ENCODE results near the gene PPP4R2. TPM values are rescaled to one million over a fixed set of nuclear protein-coding genes. Genes with fewer than 3 reads are reported as not detected.
"Not testable (repeated sequence)": the region's sequence is repeated elsewhere in the genome, so short reads cannot be mapped to it uniquely, and the experiment has no call there.

The PPP4R2 gene
- polyA plus RNA-seq, 1 donor = 59.0 TPM

GRCh38 chr3:73024836-73025235 lies 28.2 kb downstream of the PPP4R2 start:
- no peak for DNase-seq (ENCODE audit: low read depth)

DNA sequence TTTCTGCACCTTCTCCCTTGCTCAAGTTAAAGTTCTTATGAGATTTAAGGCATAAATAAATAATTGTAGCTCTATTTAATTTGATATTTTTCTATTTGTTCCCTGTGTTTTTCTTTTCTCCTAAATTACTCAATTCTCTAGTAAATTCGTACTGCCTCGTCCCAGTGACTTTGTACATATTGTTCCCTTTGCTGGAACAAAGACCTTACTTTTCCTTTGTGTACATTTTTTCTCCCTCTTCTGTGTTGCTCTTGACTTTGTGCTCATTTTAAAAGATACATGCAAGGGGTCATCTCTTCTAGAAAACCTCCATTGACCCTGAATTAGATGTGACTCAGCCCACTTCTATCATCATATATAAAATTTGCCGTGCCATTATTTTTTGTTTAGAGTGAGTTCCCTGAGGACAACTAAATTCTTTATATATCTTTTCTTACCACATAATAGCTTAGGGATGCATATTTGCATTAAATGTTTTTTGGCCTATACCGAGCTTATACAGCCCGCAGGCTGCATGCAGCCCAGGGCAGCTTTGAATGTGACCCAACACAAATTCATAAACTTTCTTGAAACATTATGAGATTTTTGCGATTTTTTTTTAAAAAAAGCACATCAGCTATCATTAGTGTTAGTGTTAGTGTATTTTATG lies 29.6 kb downstream of the PPP4R2 start:
- no peak for DNase-seq (ENCODE audit: low read depth)

DNA sequence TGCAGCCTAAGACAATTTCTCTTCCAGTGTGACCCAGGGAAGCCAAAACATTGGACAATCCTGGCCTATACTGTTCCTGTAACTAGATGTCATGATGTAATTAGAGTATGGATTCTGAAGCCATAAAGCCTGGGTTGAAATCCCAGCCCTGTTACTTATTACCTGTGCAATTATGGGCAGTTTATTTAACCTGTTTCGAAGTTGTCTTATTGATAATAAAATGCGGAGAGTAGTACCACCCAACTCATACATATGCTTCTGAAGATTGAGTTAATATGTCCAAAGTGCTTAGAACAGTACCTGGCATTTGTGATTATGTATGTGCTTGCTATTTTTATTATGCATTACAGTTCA lies 30.1 kb downstream of the PPP4R2 start:
- DNase-seq (ENCODE audit: low read depth) = no peak

DNA sequence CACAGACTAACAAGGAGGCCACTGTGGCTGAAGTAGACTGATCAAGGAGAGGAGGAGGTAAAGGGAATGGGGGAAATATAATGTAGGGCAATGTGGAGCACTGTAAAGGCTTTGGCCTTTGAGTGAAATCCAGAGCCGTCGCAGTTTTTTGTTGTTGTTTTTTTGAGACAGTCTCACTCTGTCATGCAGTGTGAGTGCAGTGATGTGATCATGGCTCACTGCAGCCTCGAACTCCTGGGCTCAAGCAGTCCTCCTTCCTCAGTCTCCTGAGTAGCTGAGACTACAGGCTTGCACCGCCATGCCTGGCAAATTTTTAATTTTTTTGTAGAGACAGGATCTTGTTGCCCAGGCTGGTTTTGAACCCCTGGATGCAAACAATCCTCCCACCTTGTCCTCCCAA lies 32.2 kb downstream of the PPP4R2 start:
- no peak for DNase-seq (ENCODE audit: low read depth)

DNA sequence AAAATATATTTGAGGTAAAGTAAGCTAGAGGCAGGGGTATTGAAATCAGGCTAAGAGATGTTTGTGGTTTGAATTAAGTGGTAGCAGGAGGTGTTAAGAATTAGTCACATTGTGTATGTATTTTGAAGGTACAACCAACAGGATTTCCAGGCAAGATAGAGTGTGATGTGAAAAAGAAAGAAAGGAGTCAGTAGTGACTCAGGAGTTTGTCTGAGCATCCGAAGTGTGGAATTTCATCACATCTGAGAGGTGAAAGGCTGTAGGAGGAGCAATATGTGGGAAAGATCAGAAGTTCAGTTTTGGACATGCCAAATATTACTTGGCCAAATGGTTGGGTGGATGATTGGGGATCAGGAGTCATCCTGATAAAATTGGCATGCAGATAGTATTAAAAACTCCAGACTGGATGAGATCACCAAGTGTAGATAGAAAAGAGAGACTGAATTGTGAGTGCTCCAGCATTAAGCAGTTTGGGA lies 32.7 kb downstream of the PPP4R2 start:
- DNase-seq (ENCODE audit: low read depth) = peak; percentile 4

DNA sequence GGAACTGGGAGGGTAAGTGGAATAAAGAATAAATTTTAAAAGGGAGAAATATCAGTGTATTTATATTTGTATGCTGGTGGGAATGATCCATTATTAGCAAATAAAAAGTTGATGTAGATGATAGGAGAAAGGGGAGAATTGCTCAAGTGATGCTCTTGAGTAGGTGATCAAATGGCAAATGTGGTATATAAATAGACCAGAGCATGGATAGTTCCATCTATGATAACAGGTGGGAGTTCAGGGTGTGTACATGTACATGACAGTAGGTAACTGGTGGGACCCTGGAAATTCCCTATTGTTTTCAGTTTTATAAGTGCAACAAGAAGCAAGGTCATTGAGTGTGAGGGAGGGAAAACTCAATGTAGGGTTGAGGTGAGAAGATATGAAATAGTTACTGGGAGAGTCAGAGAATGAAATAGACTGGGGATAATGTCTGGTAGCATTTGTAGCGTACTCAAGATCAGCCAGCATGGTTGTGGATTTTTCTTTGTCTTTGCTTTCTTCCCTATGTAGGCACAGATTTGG lies 33.5 kb downstream of the PPP4R2 start:
- no peak for DNase-seq (ENCODE audit: low read depth)

DNA sequence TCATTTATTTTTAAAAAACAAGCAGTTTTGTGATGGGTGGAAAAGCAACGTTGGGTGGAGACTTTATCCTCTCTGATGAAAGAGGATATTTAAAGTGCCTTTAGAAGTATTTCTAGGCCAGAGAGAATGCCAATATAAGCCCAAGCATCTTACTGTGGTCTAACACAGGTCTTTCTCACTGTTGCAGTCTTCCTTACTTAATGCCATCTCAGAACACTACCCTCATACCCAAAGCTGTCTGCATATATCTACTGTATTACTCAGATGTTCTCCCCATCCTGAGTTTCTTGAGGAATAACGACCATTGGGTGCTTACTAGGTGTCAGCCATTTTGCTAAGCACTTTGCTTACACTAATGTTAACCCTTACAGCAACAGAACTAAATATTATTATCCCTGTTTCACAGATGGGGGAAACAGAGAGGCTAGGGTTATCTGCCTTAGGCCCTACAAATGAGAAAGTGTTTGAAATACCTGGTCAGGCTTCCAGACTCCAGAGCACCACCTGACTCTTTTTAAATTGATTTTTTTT lies 35.0 kb downstream of the PPP4R2 start:
- DNase-seq (ENCODE audit: low read depth) = no peak

DNA sequence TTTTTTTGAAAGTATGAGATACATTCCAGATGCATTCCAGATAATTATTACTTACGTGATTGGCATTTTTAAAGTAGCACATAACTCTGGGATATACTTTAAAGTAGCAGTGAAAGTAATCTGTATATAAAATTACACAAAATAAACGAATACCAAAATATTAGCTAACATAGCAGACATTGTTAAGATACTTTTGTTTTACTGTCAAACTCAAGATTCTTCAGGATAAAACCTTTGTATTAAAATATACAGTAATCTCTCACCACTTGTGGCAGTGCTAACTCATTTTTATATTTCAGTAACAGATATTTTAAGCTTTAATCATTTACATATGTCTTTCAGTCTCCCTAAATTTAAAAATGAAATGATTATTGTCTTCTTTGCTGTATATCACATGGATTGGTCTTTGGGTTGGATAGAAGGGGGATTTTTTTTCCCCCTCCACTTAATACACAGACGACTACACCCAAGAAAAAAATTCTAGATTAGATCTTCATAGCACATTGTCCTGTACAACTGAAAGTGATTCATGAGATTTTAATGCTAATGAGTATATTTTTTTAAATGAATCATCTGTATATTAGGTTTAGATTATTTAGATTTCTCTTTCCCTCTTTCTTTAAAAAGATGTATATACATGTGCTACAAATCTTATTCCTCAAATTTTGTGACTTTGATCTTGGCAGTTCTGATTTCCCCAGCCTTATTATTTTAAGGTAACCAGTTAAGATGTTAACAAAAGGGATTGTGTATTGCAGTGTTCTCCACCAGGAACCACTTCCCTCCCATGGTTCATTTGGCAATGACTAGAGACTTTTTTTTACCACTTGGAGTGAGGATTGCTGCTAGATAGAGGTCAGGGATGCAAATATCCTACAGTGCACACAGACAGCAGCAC lies 40.3 kb downstream of the PPP4R2 start:
- no peak for DNase-seq (ENCODE audit: low read depth)

DNA sequence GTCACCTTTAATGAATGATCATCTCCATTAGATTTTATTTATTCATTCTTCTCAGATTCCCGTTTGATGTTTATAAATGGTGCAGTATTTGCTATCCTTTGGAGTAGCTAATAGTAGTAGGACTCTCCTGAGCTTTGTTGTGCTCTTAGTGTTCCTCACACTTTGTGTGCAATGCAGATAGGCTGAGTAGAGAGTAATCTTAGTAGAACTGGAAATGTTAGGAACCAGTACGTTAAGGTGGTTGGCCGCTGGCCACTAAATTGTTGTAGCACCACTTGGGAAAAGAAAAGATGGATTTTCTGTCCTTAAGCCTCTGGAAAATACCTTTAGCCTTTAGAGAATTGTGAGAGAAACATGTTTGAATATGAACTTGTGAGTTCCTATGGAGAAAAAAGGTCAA lies 44.9 kb downstream of the PPP4R2 start:
- DNase-seq (ENCODE audit: low read depth) = no peak

DNA sequence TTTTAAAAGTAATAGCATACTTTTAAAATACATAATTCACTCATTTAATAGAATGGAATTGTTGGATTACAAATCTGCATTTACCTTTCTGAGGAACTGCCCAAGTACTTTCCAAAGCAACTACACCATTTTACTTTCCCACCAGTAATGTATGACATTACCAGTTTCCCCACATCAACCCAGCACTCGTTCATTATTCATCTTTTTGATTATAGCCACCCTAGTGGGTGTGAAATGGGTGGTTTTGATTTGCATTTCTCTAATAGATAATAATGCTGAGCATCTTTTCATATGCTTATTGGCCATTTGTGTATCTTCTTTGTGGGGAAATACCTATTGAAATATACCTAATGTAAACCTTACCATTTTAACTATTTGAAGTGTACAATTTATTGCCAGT lies 46.8 kb downstream of the PPP4R2 start:
- no peak for DNase-seq (ENCODE audit: low read depth)

- no peak for DNase-seq (ENCODE audit: low read depth)
Measured at GRCh38 chr3:73045391-73045790, 48.8 kb downstream of the PPP4R2 start.

- DNase-seq (ENCODE audit: low read depth) = no peak
Measured at GRCh38 chr3:73046195-73046594, 49.6 kb downstream of the PPP4R2 start.

- DNase-seq (ENCODE audit: low read depth) = no peak
Measured at GRCh38 chr3:73049319-73049718, 52.7 kb downstream of the PPP4R2 start.

DNA sequence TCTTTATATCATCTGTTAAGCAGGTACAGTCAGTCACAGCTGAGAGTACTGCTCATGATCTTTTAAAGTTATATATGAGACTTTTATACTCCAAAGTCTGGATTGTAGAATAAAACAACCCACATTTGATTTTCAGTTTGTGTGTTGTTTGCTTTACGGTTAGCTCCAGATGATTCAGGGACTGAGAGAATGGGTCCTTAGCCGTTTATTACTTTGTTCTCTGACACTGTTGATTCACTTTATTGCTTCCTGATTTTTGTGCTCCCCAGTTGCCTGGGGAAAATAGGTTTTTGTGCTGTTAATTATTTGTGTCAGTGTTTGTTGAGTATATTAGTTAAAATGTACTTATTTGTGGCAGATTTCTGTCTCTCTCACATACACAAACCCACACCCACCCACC lies 56.2 kb downstream of the PPP4R2 start:
- DNase-seq (ENCODE audit: low read depth) = no peak

DNA sequence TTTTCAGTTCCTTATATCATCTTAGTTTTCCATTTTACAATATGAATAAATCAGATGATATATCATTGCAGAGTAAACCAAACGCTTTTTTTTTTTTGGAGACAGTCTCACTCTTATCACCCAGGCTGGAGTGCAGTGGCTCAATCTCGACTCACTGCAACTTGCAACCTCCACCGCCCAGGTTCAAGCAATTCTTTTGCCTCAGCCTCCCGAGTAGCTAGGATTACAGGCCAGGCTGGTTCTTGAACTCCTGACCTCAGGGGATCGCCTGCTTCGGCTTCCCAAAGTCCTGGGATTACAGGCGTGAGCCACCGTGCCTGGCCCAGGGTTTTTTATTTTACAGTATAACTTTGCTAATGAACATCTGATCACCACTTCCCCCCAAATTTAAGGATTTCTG lies 59.0 kb downstream of the PPP4R2 start:
- DNase-seq (ENCODE audit: low read depth) = no peak

DNA sequence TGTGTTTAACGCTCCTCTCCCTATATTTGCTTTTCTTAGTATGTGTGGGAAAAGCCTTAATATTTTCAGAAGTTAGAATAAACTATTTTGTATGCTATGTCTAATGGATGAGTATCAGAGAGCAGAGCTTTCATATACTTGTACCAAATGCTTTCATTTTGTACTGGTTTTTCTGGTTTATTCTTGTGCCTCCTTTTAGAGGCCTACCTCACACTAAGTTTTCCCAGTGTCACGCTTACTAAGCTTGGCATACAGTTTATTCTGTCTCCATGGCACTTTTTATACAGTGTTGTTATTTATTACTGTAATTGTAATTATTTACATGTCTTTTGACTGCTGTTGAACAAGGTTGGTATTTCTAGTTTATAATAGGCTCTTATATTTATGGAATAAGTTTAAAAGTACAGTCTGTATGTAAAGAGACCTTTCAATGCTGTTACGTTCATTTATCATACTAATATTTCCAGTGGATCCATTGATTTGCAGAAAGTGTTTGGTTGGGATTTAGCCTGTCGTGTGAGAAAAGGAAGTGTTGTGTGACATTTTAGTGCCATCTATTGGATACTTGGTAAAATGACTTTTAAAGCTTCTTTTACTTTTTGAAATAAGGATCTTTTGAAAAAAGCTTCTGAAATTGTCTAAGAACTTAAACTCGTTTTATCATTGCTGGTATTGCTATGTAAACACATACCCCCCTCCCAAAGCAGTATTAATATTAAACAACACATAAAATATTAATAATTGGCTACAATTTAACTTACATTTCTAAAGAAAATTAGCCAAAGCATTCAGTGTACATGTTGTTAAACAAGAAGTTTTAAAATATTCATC lies 59.6 kb downstream of the PPP4R2 start:
- DNase-seq (ENCODE audit: low read depth) = peak; percentile 41

DNA sequence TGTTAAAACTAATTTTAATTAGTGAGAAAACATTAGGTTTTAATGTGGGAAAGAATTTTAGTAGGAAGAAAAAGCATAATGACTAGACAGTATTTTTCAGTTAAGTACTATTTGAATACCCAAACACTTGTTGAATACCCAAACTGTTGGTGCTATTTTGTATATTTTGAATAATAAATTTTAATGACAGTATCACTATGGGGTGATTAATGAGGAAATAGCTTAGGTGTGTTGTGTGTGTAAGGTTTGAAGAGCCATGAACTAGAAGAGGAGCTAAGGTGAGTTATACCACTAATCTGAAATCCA lies 60.2 kb downstream of the PPP4R2 start:
- DNase-seq (ENCODE audit: low read depth) = no peak

- DNase-seq (ENCODE audit: low read depth) = no peak
Measured at GRCh38 chr3:73060302-73060723, 63.7 kb downstream of the PPP4R2 start.

- no peak for DNase-seq (ENCODE audit: low read depth)
Measured at GRCh38 chr3:73061416-73061815, 64.8 kb downstream of the PPP4R2 start, which contains the start of gene EBLN2. Gene EBLN2, plus strand, starts transcription at chr3:73061659. Its CDS starts 423 bp downstream, at chr3:73062082.

DNA sequence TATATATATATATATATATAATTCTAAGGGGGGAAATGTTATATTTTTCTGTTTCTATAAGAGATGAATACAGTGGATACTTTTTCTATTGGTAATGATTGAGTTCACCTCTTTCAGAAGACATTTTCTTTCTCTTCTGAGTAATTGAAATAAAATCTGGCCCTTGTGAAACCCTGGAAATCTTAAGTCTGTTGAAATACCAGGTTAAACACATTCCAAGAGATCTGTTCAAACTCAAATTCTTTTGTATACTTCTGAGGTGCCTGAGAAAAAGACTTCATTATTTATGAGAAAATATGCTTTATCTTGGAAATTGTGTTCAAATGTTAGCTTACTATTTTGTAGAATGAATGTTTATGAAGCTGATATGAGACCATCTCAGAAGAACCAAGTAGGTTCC lies 69.6 kb downstream of the PPP4R2 start:
- DNase-seq (ENCODE audit: low read depth) = not testable (repeated sequence)

GRCh38 chr3:73068419-73068818 lies 71.8 kb downstream of the PPP4R2 start:
- no peak for DNase-seq (ENCODE audit: low read depth)

DNA sequence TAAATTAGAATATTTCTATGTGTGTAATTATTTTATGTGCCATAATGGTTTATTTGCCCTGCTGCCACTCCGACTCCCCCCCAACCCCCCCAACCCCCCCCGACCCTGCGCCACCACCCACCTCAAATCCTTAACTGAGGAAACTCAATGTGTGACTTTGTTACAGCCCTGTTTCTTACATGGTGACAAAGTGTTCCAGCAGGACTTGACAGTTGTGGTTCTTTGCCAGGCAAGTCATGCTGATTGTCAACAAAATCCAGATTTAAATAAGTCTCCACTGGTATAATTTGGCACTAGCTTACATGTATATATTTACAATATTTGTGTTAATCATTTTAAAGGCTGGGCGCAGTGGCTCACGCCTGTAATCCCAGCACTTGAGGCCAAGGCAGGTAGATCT lies 72.6 kb downstream of the PPP4R2 start:
- no peak for DNase-seq (ENCODE audit: low read depth)
